NCI-H524 (cell line): ENCODE data around the gene HRC.
"Not testable (repeated sequence)": the region's sequence is repeated elsewhere in the genome, so short reads cannot be mapped to it uniquely, and the experiment has no call there.

Experiments used
- DNase-seq, 2 experiments: peaks; one replicate each; lab custom pipeline; 2025; lab: John Stamatoyannopoulos, UW

Gene HRC

GRCh38 chr19:49135686-49136085 lies 19.5 kb downstream of the HRC start:
- DNase-seq: no peak

GRCh38 chr19:49133621-49134454 lies 21.4 kb downstream of the HRC start:
- no peak for DNase-seq

GRCh38 chr19:49132974-49133609 lies 22.1 kb downstream of the HRC start:
- DNase-seq: peak; percentile 43 to 57

- DNase-seq: no peak
These were observed 24.9 kb downstream of the HRC start for GRCh38 chr19:49130325-49130724.

- DNase-seq: no peak
These were observed 26.0 kb downstream of the HRC start for GRCh38 chr19:49129238-49129583.

GRCh38 chr19:49128545-49129237 lies 26.5 kb downstream of the HRC start:
- DNase-seq: no peak

GRCh38 chr19:49127674-49128544 lies 27.3 kb downstream of the HRC start:
- peak; percentile 91 to 98 for DNase-seq

- DNase-seq: not testable (repeated sequence)
These were observed 28.0 kb downstream of the HRC start for GRCh38 chr19:49127225-49127624.

- DNase-seq: no peak
These were observed 28.6 kb downstream of the HRC start for GRCh38 chr19:49126575-49126974.

GRCh38 chr19:49125025-49125731 lies 30.0 kb downstream of the HRC start:
- no peak for DNase-seq

GRCh38 chr19:49123285-49123684 lies 31.9 kb downstream of the HRC start:
- not testable (repeated sequence) for DNase-seq

GRCh38 chr19:49121841-49122240 lies 33.4 kb downstream of the HRC start:
- not testable (repeated sequence) for DNase-seq

- DNase-seq: no peak
These were observed 34.3 kb downstream of the HRC start for GRCh38 chr19:49120868-49121267.

- DNase-seq: no peak
These were observed 34.9 kb downstream of the HRC start for GRCh38 chr19:49120325-49120683.

GRCh38 chr19:49119411-49120324 lies 35.5 kb downstream of the HRC start, which contains the start of gene PPFIA3:
Gene PPFIA3 (plus strand): TSS chr19:49119544. CDS start chr19:49127874, 8,330 bp downstream.
- DNase-seq: no peak

- DNase-seq: peak; percentile 89 to 96
These were observed 36.4 kb downstream of the HRC start, which contains the start of gene C19orf73 for GRCh38 chr19:49118565-49119410. Gene C19orf73 (minus strand): TSS chr19:49119143. CDS start chr19:49119022, 121 bp downstream.

- no peak for DNase-seq
These were observed 37.3 kb downstream of the HRC start for GRCh38 chr19:49117677-49118564.

GRCh38 chr19:49116544-49116943 lies 38.7 kb downstream of the HRC start:
- no peak for DNase-seq
